ENCODE data around the gene TLNRD1.

DNA sequence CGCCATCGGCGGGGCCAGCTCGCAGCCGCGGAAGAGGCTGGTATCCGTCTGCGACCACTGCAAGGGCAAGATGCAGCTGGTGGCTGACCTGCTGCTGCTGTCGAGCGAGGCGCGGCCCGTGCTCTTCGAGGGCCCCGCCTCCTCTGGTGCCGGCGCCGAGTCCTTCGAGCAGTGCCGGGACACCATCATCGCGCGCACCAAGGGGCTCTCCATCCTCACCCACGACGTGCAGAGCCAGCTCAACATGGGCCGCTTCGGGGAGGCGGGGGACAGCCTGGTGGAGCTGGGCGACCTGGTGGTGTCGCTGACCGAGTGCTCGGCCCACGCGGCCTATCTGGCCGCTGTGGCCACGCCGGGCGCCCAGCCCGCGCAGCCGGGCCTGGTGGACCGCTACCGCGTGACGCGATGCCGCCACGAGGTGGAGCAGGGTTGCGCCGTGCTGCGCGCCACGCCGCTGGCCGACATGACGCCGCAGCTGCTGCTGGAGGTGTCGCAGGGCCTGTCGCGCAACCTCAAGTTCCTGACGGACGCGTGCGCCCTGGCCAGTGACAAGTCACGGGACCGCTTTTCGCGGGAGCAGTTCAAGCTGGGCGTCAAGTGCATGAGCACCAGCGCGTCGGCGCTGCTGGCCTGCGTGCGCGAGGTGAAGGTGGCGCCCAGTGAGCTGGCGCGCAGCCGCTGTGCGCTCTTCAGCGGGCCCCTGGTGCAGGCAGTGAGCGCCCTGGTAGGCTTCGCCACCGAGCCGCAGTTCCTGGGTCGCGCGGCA, 1.8 kb downstream of the TLNRD1 start:
- TF ChIP-seq, protein P1, sequence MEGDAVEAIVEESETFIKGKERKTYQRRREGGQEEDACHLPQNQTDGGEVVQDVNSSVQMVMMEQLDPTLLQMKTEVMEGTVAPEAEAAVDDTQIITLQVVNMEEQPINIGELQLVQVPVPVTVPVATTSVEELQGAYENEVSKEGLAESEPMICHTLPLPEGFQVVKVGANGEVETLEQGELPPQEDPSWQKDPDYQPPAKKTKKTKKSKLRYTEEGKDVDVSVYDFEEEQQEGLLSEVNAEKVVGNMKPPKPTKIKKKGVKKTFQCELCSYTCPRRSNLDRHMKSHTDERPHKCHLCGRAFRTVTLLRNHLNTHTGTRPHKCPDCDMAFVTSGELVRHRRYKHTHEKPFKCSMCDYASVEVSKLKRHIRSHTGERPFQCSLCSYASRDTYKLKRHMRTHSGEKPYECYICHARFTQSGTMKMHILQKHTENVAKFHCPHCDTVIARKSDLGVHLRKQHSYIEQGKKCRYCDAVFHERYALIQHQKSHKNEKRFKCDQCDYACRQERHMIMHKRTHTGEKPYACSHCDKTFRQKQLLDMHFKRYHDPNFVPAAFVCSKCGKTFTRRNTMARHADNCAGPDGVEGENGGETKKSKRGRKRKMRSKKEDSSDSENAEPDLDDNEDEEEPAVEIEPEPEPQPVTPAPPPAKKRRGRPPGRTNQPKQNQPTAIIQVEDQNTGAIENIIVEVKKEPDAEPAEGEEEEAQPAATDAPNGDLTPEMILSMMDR (IDR thresholded peaks at IDR 0.05) = peak in 2 of 6 experiments; percentile 11 to 25
- TF ChIP-seq EP300 (IDR thresholded peaks at IDR 0.05) (peak in 1 of 4 donors; percentile 25), POLR2A (IDR thresholded peaks at IDR 0.05) (no peak), POLR2AphosphoS5 (IDR thresholded peaks at IDR 0.05) (no peak)

Data from upper lobe of left lung (tissue), 4 donors.